G401 (cell line): ENCODE data around the gene CLEC2D. TPM values are rescaled to one million over a fixed set of nuclear protein-coding genes. Genes with fewer than 3 reads are reported as not detected.
A peak's percentile ranks its signal among the peaks of the same experiment; 100 is the strongest.
"Not testable (repeated sequence)": the region's sequence is repeated elsewhere in the genome, so short reads cannot be mapped to it uniquely, and the experiment has no call there.

Source experiments
- DNase-seq: peaks from one replicate; pipeline ENCODE4 v3.0.0-alpha.2; 2015; ENCODE audit warnings: low spot score
- in situ Hi-C: cut with HindIII; loops from 2 replicates; pipeline ENCODE4 v1.10.0; 2016; ENCODE audit warnings: low sequenced_read_pairs, mixed read lengths
- total RNA-seq: library from RNA; depleted of rRNA; stranded (reverse); fragments of >200 nt; shearing (Covaris generic); gene quantifications from 2 replicates; pipeline ENCODE4 v1.2.3, GENCODE V29; 2014; rRNA removed

CLEC2D gene, protein sequence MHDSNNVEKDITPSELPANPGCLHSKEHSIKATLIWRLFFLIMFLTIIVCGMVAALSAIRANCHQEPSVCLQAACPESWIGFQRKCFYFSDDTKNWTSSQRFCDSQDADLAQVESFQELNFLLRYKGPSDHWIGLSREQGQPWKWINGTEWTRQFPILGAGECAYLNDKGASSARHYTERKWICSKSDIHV
- 0.20 and 4.3 TPM in 2 replicates for total RNA-seq

DNA sequence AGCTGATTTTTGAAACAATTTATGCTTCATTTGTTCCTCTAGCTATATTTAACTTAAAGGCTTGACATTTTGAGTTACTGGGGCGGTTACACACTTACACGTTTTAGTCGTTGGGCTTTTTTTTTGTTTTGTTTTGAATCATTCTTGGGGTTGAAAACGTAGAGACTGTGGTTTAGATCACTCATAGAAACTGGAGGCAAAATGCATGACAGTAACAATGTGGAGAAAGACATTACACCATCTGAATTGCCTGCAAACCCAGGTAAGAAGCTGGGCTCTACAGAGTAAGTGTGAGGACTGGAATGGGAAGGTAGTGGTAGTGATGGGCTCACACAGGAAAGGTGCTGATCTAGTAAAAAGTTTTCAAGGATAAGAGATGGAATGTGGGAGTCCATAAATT is at the start of gene CLEC2D:
TSS of gene CLEC2D (plus strand) at position 180 of the 400 bp plus-strand sequence. CDS start at position 202, 22 bp downstream.
- no peak for DNase-seq
- in situ Hi-C loops = no loop called here

DNA sequence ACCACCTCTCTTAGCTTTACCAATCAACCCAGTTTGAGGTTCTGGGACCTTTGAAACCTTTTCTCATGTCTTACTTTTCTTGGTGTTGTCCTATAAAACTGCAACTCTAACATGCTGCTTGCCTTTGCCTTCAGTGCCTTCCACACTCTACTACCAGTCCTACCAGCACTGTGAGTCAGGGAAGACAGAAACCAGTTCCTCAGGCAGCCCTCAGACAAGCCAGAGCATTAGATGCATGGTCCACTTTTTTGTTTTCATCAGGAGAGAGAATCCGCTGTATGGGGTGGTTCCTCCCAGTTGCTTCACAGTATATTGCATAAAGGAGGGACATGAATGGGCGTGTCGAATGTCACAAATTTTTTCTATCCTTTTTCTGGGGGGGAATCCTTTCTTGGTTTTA is 44.5 kb upstream of the CLEC2D start:
- no peak for DNase-seq
- in situ Hi-C loops = no loop called here

DNA sequence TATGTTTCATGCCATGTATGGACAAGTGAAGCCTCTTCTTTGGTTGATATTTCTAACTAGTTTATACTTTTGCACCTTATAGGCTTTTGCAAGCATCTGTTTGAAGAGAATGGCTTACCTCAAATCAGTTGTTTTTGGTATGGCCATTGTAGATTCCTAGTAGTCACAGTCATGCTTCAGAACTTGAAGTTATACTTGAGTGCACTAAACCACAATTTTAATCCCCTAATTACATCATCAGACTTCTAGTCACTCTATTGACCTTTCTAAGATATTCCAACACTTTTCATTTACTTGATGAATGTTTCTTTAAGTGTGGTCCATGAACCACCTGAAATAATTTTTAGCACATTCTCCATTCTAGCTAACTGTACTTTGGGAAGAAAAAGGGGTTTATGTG is 43.2 kb upstream of the CLEC2D start:
- in situ Hi-C loops = no loop called here
- no peak for DNase-seq

DNA sequence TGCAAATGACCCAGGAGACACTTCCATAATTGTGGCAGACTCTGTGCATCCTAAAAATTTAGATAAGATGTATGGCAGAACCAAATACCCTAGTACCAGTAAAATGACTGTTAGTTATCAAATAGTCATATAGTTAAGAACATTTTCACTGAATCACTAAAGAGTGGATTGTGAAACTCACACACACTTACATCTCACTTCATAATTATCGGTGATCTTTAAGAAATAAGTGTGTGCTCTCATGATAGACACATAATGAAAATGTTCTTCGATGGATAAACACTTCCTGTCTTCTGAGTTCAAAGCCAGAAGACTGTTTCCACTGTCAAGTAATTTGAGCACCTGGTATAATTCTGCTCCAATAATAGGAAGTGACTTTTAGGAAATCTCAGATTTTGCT is 42.7 kb upstream of the CLEC2D start:
- no peak for DNase-seq
- in situ Hi-C loops = no loop called here

DNA sequence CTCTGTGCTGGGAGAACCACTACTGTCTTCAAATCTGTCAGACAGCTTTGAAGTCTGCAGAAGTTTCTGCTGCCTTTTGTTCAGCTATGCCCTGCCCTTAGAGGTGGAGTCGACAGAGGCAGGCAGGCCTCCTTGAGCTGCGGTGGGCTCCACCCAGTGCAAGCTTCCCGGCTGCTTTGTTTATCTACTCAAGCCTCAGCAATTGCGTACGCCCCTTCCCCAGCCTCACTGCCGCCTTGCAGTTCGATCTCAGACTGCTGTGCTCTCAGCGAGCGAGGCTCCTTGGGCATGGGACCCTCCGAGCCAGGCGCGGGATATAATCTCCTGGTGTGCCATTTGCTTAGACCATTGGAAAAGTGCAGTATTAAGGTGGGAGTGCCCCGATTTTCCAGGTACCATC is 36.7 kb upstream of the CLEC2D start:
- DNase-seq = no peak
- in situ Hi-C loops = loop anchor here (10.0 kb wide), 1 partner anchor 72 kb away; no protein-coding TSS in a partner anchor

DNA sequence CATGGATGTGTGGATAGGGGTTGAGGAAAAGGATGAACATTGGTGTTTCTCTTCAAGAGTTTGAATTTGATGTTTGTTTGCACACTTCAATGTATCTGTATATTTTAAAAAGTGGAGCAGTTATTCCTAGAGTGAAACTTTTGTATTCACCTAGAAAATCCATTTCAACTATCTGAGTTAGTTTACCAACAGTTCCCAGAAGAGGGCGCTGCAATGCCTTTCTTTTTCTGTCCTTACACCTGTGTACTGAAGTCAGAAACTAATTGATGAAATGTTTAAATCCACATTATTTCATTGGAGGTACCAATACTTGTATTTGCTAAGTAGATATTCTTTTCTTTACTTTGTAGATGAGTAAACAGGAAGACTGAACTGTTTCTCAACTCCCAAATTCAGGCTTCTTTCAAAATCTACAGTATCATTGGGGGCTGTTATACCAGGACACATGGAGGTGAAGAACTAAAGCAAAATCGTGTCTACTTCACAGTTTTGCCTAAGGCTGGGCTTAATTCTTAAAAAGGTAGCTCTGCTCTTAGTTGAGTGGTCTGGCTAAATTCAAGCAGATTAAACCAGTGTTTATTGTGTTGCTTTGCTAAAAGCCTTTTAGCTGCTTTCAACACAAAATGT is 35.2 kb upstream of the CLEC2D start:
- in situ Hi-C loops = loop anchor here (10.0 kb wide), 1 partner anchor 71 kb away; no protein-coding TSS in a partner anchor
- peak; percentile 19 for DNase-seq

DNA sequence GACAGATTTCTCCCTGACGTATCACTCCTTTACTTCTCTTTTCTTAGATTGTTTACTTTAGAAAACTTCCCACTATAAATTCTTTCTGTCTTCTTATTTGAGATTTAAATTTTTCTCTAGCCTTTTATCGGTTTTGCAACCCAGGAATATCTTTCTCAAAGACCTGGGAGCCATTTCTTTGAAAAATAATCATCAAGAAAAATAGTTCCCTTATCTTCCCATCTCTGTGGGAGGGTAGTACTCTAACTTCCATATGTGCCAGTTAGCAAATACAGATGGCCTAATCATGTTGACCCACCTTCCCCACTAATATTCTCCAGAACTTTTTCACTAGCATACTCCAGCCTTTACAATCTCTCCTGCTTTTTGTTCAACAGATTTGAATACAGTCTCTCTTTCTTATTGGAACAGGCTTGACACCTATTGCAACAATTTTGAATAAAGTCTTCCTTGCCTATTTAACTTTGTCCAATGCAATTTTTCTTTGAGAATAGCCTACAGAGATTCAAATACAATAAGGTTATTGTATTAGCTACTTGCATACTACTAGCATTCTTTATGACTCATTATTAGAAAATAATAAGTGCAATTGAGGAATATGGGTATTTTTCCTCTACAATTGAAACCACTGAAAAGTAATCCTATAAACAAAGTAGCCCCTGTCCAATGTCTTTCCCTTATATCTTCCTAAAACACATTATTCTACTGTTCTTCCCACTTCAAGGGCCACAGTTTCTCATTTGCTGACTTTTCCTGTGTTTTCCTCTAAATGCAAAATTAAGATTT is 34.4 kb upstream of the CLEC2D start:
- no peak for DNase-seq
- in situ Hi-C loops = loop anchor here (10.0 kb wide), 1 partner anchor 70 kb away; no protein-coding TSS in a partner anchor

DNA sequence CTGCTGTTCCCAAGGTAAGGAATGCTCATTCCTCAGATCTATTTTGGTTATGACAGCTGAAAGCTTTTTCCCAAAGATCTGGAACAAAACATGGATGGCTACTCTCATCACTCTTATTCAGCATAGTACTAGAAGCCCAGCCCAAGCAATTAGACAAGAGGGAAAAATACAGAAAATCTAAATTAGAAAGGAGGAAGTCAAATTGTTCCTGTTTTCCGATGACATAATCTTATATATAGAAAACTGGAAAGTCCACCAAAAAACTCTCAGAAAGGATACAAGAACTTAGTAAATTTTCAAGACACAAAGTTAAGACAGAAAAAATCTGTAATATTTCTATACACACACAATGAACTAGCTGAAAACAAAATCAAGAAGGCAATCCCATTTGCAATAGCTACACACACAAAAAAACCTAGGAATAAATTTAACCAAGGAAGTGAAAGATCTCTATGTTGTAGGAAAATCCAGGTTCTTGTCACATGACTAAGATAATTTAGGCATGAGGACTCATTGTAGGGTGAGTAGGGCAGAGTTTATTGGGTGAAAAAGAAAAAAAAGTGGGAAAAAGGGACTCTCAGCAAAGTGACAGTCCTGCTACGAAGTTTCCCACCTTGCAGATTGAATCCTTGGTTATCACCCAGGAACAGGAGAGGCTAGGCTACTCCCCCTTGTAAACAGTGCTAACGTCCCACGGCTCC is 33.2 kb upstream of the CLEC2D start:
- DNase-seq = no peak
- in situ Hi-C loops = loop anchor here (10.0 kb wide), 1 partner anchor 69 kb away; no protein-coding TSS in a partner anchor

DNA sequence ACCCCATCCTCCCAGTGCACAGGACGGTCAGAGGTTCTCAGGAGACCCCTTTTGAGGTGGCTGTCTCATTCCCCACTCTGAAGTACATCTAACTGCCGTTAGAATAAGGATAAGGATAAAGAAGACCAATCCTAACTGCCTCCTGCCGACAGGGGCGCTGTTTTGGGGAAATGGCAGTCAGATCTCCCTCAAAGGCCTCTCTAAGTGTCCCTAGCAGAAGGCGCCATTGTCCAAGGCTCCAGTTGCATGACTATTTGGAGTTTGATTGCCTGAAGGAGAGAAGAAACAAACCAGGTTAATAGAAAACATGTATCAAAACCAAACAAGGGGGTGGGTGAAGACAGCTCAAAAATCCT is 32.7 kb upstream of the CLEC2D start:
- no peak for DNase-seq
- in situ Hi-C loops = loop anchor here (10.0 kb wide), 1 partner anchor 68 kb away; no protein-coding TSS in a partner anchor

DNA sequence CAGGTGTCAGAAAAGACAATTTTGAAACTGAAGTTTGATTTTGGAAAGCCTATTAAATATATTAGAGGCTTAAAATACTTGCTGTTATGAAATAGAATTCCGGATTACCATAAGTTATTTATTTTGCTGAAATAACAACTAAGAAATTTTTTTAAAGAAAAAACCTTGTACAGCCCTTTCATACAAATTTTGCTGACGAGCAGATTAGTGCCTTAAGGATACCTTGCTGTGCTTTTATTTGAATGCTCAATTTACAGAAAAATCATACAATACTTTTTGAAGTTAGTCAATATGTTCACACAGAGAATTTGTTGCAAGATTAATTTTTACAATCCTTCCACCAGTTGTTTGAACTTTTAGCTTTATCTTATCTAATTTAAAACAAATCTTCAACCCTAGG is 29.5 kb upstream of the CLEC2D start:
- in situ Hi-C loops = no loop called here
- DNase-seq = no peak

DNA sequence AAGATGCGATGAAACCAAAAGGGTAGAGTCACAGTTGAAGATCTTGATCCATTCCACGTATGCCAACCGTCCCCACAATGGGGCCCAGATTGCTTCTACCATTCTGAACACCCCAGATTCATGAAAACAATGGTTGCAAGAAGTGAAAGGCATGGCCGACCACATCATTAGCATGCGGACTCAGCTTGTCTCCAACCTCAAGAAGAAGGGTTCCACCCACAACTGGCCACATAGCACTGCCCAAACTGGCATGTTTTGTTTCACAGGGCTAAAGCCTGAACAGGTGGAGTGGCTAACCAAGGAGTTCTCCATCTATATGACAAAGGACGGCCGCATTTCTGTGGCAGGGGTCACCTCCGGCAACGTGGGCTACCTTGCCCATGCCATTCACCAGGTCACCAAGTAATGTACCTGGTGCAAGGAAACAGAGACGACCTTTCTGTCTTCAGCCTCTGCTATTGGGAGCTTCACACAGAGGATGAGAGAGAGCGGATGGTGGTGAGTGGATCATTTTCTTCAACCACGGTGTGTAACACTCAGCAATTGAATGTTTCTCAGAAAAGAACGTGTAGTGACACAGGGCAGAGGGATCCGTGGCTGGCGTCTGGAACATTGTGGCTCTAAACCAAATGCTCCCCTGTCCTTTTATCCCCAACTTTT is 26.8 kb upstream of the CLEC2D start:
- no peak for DNase-seq
- in situ Hi-C loops = no loop called here

DNA sequence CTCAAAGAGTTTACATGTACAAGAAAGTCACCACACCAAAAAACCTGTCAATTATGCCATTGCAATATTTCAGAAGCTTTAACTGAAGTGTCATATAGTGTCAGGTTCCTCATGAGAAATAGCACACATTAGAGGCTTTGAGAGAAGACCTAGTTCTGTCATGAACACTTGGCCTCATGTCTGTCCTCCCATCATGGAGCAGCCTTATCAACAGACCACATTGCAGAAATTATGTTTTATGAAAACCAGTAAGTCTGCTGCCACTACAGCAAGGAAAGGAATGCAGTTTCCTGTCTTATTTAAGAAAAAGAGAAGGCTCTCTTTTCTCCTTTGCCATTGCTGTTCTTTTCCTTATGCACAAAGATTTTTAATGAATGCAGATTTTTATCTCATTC is 26.2 kb upstream of the CLEC2D start:
- in situ Hi-C loops = no loop called here
- DNase-seq = no peak

DNA sequence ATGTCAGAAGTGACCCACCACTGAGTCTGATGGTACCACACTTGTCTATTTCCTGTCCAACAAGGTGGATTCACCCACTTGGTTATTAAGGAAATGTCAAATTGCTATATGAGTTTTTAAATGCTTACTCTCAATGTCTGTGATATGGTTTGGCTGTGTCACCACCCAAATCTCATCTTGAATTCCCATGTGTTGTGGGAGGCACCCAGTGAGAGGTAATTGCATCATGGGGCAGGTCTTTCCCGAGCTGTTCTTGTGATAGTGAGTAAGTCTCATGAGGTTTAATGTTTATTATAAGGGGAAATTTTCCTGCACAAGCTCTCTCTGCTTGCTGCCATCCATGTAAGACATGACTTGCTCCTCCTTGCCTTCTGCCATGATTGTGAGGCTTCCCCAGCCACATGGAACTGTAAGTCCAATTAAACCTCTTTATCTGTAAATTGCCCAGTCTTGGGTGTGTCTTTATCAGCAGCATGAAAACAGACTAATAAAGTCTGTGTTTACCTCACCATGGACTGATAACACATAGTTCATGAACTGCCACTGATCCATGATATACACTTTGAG is 24.4 kb upstream of the CLEC2D start:
- DNase-seq = not testable (repeated sequence)

DNA sequence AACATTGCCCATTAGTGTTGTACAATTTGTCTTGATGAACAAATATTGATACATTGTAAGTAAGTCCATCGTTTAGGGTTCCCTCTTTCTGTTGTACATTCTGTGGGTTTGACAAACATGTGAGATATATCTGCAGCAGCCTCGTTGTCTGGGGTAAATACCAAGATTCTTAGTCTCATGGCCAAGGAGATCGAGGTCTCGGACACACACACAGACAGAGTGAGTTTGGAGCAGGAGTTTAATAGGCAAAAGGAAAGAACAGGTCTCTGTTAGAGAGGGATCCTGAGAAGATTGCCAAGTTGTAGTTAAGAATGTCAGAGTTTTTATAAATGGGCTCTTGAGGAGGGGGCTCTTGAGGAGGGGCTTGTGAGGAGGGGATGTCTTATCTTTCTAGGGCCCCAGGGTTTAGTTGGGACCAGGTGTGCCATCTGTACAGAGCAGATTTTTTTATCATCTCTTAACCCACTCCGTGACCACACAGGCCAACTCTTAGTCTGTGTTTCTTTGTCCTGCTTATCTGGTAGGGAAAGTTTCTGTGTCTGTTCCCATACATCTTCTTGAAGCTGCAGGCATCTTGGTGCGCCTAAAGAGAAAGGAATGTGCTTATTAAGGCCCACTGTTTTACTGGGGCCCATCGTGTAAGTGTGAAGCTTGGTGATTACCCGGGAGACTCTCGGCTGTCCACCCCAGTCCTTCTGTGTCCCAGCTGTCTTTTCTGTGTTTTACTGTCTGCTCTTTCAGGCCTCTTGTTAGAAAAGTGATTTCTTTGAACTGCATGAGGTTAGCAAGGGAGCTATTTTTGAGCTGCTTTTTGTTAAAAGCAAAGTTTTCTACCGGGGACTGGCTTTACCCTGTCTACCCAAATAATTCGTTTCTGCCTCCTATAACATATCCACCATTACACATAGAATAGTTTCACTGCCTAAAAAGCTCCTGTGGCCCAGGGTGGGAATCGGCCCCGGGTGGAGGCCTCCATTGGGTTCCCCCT is 22.4 kb upstream of the CLEC2D start:
- in situ Hi-C loops = no loop called here
- no peak for DNase-seq

More for the DNA sequence above, 24.4 kb upstream of the CLEC2D start:
- in situ Hi-C loops = not testable (repeated sequence)

DNA sequence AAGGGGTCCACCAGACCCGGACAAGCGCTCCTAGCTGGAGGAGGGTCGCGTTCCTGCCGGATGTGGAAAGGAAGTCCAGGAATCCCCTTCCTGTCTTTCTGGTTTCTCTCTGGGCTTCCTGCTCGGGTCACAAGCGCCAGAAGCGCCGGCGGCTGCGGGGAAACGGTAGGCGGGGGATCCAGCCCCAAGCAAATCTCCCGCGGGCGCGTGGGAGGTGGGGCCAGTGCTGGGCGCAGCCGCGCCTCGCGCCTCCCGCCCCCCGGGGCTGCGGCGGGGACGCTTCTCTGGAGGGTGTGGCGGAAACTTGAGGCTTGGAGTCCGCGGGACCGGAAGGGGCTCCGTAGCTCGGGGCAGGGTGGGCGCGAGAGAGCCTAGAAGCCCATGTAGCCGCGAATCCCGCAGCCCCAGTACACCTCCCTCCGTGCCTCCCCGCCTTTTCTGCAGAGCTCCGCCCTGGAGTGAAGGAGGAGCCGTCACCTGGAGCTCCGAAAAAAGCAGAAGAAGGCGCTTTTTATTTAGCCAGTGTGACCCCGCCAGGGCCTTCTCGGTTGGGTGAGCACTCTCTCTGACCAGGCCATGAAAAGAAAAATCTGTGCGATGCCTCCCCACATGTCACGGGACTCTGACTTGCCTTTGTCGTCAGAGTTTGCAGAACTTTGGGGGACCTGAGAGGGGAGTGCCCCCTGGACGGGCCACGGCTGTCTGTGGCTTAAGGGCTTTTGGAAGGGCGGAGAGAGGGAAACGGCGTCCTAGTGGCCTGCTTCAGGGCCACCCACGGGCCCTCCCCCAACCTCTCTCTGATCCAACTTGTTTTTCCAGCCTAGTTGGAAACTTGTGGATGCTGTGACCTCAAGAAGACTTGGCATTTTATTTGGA is 21.4 kb upstream of the CLEC2D start:
- in situ Hi-C loops = no loop called here
- peak; percentile 31 for DNase-seq

DNA sequence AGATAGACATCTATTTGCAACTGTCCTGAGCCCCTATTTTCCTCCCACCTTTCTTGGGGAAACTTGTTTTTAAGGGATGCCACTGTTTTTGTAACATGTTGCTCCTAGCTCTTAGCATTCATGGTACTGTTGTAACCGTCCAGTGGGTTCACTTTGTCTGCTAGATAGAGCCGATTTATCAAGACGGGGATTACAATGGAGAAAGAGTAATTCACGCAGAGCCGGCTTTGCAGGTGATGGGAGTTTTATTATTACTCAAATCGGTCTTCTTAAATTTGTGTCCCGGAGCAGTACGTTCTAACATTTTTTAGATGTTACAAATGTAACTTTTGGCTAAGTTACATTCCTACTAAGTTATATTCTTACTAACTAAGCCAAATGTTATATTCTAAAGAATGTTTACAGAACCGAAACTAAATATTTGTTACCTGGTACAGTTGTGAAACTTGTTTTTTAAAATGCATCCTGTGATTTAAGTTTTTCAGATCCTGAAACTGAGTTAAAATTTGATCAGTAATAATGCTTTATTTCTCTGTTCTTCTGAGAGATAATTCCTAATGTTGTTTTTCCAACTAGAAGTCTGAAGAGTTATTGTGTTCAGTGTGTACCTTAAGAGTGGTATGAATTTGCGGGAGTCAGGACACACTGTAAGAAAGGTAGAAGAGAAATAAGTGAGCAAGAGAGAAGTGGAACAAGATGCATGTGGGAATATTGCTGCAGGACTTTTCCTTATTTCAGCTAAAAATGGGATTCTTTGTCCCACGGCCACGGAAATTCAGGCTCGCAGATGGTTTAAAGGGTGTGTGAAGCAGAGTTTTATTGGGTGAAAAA is 20.6 kb upstream of the CLEC2D start:
- in situ Hi-C loops = no loop called here
- no peak for DNase-seq
